A673 (cell line): ENCODE data around the gene STYXL2. TPM values are rescaled to one million over a fixed set of nuclear protein-coding genes. Genes with fewer than 3 reads are reported as not detected.

Source experiments
- BruUV-seq: library from RNA; stranded (reverse); fragments of 400-500 nt; replicated peaks from 2 replicates; lab custom pipeline; 2021; lab: Mats Ljungman, UMichigan
- CTCF ChIA-PET: fragments of 300-600 bp; sonication (Branson Sonifier 250); formaldehyde crosslinking; loops from one replicate; lab custom pipeline; 2022; ENCODE audit warnings: antibody characterized with exemption; lab: Charles Lee
- POLR2A ChIA-PET: fragments of 300-600 bp; sonication (Branson Sonifier 250); formaldehyde crosslinking; loops from one replicate; lab custom pipeline; 2022; ENCODE audit warnings: antibody characterized with exemption; ENCODE audit not compliant: low non-redundant PET; lab: Charles Lee
- DNase-seq: peaks from one replicate; pipeline ENCODE4 v3.0.0-alpha.2; 2015; ENCODE audit warnings: low spot score
- H3K27ac ChIP-seq: fragments of 200-600 bp; sonication (generic); 2 replicates; pipeline ENCODE4 v1.5.1; 2016; ENCODE audit warnings: mixed run types, low read depth, mild to moderate bottlenecking, mixed read lengths, antibody characterized with exemption, low read length; ENCODE audit not compliant: poor library complexity, severe bottlenecking
- H3K27me3 ChIP-seq: fragments of 200-600 bp; sonication (generic); replicated peaks from 2 replicates; pipeline ENCODE4 v1.6.1; 2017; ENCODE audit warnings: mixed run types, low read depth, mild to moderate bottlenecking, mixed read lengths, antibody characterized with exemption, low read length; ENCODE audit not compliant: insufficient read depth, poor library complexity
- H3K36me3 ChIP-seq: fragments of 200-600 bp; sonication (generic); 2 replicates; pipeline ENCODE4 v1.6.1; 2016; ENCODE audit warnings: mixed run types, mild to moderate bottlenecking, mixed read lengths, antibody characterized with exemption, low read length; ENCODE audit not compliant: insufficient read depth, poor library complexity, severe bottlenecking
- H3K4me1 ChIP-seq: fragments of 200-600 bp; sonication (generic); 2 replicates; pipeline ENCODE4 v1.6.1; 2017; ENCODE audit warnings: mixed run types, mild to moderate bottlenecking, mixed read lengths, antibody characterized with exemption, low read length; ENCODE audit not compliant: insufficient read depth, poor library complexity, severe bottlenecking
- H3K4me3 ChIP-seq: fragments of 200-600 bp; sonication (generic); 2 replicates; pipeline ENCODE4 v1.5.1; 2016; ENCODE audit warnings: low read depth, mixed run types, mild to moderate bottlenecking, mixed read lengths, low read length; ENCODE audit not compliant: poor library complexity, severe bottlenecking
- H3K9me3 ChIP-seq: fragments of 200-600 bp; sonication (generic); 2 replicates; pipeline ENCODE4 v1.6.1; 2016; ENCODE audit warnings: mixed run types, low read depth, mild to moderate bottlenecking, mixed read lengths, antibody characterized with exemption, low read length; ENCODE audit not compliant: poor library complexity, severe bottlenecking
- EZH2 ChIP-seq: fragments of 200-600 bp; sonication (generic); IDR thresholded peaks from 2 replicates; pipeline ENCODE4 v1.6.1; 2017; ENCODE audit warnings: borderline replicate concordance, low read depth, mild to moderate bottlenecking, mixed read lengths, antibody characterized with exemption, low read length; ENCODE audit not compliant: poor library complexity, severe bottlenecking
- intact Hi-C: fragments of 100-400 bp; cut with micrococcal nuclease; formaldehyde crosslinking; loops from one replicate; pipeline ENCODE4 v1.10.0; 2022; ENCODE audit not compliant: unreplicated experiment
- total RNA-seq: library from RNA; stranded (reverse); gene quantifications from 2 replicates; pipeline ENCODE4 v1.2.3, GENCODE V29; 2021
- TF ChIP-seq, protein P1 (sequence below): fragments of 300-800, 200-600 bp; sonication (generic); conservative IDR thresholded peaks from 2 replicates; pipeline ENCODE4 v1.5.1; 2017; ENCODE audit warnings: low read depth, mild to moderate bottlenecking, antibody characterized with exemption, low read length, moderate library complexity, mixed read lengths

Gene STYXL2
- total RNA-seq, 1 experiment from 2014 or later: not detected

DNA sequence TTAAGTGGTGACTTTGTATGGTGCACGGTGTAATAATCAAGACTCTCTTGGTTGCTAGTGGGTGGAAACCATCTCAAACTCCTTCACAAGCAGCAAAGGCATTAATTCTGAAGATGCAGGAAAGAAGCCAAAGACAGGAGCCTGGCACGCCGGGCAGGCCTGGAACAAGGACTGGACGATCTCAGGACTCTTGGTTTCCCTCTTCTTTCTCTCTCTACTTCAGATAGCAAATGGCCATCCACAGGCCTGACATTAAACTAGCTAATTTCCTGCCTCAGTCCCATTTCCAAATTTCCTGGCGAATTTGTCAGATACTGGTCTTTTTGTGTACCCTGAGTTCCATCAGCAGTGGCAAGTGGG is 28.2 kb downstream of the STYXL2 start:
- intact Hi-C loops: no loop called here
- BruUV-seq: no TSS peak
- TF ChIP-seq, protein P1, sequence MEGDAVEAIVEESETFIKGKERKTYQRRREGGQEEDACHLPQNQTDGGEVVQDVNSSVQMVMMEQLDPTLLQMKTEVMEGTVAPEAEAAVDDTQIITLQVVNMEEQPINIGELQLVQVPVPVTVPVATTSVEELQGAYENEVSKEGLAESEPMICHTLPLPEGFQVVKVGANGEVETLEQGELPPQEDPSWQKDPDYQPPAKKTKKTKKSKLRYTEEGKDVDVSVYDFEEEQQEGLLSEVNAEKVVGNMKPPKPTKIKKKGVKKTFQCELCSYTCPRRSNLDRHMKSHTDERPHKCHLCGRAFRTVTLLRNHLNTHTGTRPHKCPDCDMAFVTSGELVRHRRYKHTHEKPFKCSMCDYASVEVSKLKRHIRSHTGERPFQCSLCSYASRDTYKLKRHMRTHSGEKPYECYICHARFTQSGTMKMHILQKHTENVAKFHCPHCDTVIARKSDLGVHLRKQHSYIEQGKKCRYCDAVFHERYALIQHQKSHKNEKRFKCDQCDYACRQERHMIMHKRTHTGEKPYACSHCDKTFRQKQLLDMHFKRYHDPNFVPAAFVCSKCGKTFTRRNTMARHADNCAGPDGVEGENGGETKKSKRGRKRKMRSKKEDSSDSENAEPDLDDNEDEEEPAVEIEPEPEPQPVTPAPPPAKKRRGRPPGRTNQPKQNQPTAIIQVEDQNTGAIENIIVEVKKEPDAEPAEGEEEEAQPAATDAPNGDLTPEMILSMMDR: no peak
- H3K4me3 ChIP-seq: no peak overlapping the region
- DNase-seq: no peak
- ChIA-PET POLR2A (no interaction called here), CTCF (no interaction called here)
- no peaks in the 10 kb centered on the region for H3K27me3 ChIP-seq
- H3K4me1 ChIP-seq: peaks cover 23% of the 10 kb centered on the region
- peak overlapping the region; percentile 0 for H3K27ac ChIP-seq
- no peaks in the 10 kb centered on the region for H3K9me3 ChIP-seq
- H3K36me3 ChIP-seq: no peaks in the 10 kb centered on the region

DNA sequence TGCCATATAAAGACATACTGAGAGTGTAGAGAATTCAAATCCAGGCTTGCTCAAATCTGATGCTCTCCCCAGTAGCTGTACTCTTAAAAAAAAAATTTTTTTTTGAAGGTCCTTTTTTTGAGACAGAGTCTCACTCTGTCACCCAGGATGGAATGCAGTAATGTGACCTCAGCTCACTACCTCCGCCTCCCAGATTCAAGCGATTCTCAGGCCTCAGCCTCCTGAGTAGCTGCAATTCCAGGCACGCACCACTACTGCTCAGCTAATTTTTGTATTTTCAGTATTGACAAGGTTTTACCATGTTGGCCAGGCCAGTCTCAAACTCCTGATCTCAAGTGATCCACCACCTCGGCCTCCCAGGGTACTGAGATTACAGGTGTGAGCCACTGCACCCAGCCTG is 28.7 kb downstream of the STYXL2 start:
- Histone ChIP-seq H3K27ac (no peak overlapping the region), H3K4me3 (no peak overlapping the region), H3K27me3 (no peaks in the 10 kb centered on the region), H3K36me3 (no peaks in the 10 kb centered on the region), H3K4me1 (peaks cover 23% of the 10 kb centered on the region), H3K9me3 (no peaks in the 10 kb centered on the region)
- intact Hi-C loops: no loop called here
- TF ChIP-seq, protein P1: no peak
- TF ChIP-seq EZH2: no peak
- CTCF ChIA-PET: no interaction called here
- no TSS peak for BruUV-seq
- POLR2A ChIA-PET: no interaction called here
- DNase-seq: no peak

DNA sequence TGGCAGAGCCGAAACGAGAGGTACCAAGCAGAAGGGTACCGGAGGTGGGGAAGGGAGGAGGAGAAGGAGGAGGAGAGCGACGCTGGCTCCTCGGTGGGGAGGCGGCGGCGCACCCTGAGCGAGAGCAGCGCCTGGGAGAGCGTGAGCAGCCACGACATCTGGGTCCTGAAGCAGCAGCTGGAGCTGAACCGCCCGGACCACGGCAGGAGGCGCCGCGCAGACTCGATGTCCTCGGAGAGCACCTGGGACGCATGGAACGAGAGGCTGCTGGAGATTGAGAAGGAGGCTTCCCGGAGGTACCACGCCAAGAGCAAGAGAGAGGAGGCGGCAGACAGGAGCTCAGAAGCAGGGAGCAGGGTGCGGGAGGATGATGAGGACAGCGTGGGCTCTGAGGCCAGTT is 32.4 kb downstream of the STYXL2 start:
- Histone ChIP-seq H3K27ac (no peak overlapping the region), H3K4me1 (peaks cover 11% of the 10 kb centered on the region), H3K36me3 (no peaks in the 10 kb centered on the region), H3K4me3 (no peak overlapping the region), H3K9me3 (no peaks in the 10 kb centered on the region), H3K27me3 (no peaks in the 10 kb centered on the region)
- TF ChIP-seq, protein P1: no peak
- no peak for TF ChIP-seq EZH2
- ChIA-PET POLR2A (no interaction called here), CTCF (interaction anchor here (0.6 kb wide), 2 partner anchors 82 to 1119 kb away, joined by 3 read pairs; no protein-coding TSS in a partner anchor)
- DNase-seq: no peak
- no TSS peak for BruUV-seq
- intact Hi-C loops: no loop called here
